Urinary bladder (tissue), 4 donors: ENCODE results near the gene ATP4A. TPM values are rescaled to one million over a fixed set of nuclear protein-coding genes. Genes with fewer than 3 reads are reported as not detected.

Experiments used
- DNase-seq: peaks from one replicate; pipeline ENCODE4 v3.0.0-alpha.2; 2015; ENCODE audit errors: extremely low spot score
- H3K27ac ChIP-seq: one replicate; pipeline ENCODE4 v1.5.1; 2013; ENCODE audit warnings: low read depth, mild to moderate bottlenecking, moderate library complexity
- H3K36me3 ChIP-seq: one replicate; pipeline ENCODE4 v1.6.1; 2013; ENCODE audit warnings: mild to moderate bottlenecking, moderate library complexity; ENCODE audit not compliant: insufficient read depth
- H3K4me1 ChIP-seq: one replicate; pipeline ENCODE4 v1.6.1; 2013; ENCODE audit warnings: mild to moderate bottlenecking, moderate library complexity; ENCODE audit not compliant: insufficient read depth
- H3K4me3 ChIP-seq: one replicate; pipeline ENCODE4 v1.5.1; 2013; ENCODE audit warnings: low read depth, low read length
- WGBS: extraction: QIAGEN DNeasy Blood & Tissue Kit; methylation state at CpG from one replicate; pipeline ENCODE4 v1.1.7; 2013; 5-methylcytosine and 5-hydroxymethylcytosine counted together
- polyA plus RNA-seq: library from polyadenylated mRNA; stranded (reverse); fragments of 200-250 nt; gene quantifications from one replicate; pipeline ENCODE4 v1.2.3, GENCODE V29; 2013
- total RNA-seq: library from RNA; depleted of rRNA; stranded (reverse); fragments of >200 nt; gene quantifications from one replicate; pipeline ENCODE4 v1.2.3, GENCODE V29; 2014
- donor health status: healthy with polysubstance abuse.
- donor health status: healthy.

ATP4A gene
- total and polyA plus RNA-seq, 2 donors = not detected

DNA sequence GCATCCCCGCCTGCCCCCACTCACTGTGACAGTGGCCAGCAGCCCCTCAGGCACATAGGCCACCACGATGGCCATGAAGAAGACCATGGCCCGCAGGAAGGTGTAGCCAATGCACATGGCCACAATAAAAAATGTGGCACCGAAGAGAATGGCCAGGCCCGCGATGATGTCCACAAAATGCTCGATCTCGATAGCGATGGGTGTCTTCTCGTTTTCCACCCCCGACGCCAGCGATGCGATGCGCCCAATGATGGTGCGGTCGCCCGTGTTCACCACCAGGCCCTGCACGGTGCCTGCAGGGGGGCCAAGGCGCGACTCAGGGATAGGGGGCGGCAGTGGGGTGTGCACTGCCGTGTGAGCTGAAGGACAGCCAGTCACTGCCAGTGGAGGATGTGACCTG, 3.7 kb downstream of the ATP4A start:
- Histone ChIP-seq H3K36me3 (no peaks in the 10 kb centered on the region), H3K4me1 (no peaks in the 10 kb centered on the region), H3K4me3 (no peak overlapping the region), H3K27ac (no peak overlapping the region)
- no peak for DNase-seq
- 91% methylated on average over 23 of the region's 23 CpGs for WGBS

DNA sequence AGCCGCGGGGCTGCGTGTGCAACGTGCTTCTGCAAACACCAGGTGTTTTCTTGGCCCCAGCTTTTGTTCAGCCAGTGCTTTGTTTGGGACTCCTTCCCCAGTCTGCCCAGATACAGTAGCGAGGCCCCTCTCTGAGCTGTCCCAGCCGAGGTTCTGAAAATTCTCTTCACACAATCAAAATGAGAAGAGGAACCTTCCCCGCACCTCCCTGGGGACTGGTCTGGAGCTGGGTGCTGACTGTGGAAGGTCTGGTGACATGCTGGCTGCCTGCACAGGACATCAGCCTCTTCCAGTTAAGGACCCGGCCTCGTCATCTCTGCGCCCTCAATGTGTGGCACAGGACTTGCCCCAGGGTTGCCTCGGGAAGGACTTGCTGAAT, 4.2 kb downstream of the ATP4A start:
- WGBS = 66% methylated on average over 11 of the region's 11 CpGs
- Histone ChIP-seq H3K36me3 (no peaks in the 10 kb centered on the region), H3K27ac (no peak overlapping the region), H3K4me3 (no peak overlapping the region), H3K4me1 (no peaks in the 10 kb centered on the region)
- no peak for DNase-seq

DNA sequence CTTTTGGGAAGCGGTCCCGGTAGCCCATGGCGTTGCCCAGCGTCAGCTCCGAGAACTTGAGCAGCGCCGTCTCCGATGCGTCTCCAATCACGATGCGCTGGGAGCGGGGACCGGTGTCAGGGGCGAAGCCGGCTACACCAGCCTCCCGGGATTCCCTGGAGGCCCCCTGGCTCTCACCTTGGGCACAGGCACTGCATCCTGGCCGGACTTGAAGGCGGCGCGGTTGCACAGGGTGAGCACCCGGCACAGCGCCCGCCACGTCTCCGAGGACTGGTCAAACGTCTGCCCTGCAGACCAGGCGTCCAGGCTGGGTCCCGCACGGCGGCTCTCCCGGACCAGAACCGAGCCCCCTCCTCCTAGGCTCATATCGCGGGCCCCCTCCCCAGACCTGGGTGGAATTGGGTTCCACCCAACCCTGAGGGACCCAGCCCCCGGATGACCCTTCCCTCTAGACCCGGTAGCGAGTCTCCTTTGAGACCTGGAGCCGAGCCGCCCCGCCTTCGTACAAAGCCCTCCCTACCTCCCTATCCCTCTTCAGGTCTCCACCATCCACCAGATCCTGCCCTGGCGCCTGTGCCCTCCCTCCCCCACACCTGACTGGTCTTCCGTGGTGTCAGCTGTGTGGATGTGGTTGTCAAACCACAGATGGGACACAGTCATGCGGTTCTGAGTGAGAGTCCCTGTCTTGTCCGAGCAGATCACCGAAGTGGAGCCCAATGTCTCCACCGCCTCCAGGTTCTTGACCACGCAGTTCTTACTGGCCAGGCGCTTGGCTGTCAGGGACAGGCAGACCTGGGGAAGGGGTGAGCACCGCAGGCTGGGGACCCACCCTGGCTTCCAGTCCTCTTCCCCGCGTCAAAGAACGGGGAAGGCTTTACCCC, 4.8 kb downstream of the ATP4A start:
- no peaks in the 10 kb centered on the region for H3K36me3 ChIP-seq
- DNase-seq = no peak
- no peaks in the 10 kb centered on the region for H3K4me1 ChIP-seq
- no peak overlapping the region for H3K27ac ChIP-seq
- no peak overlapping the region for H3K4me3 ChIP-seq
- 32% methylated on average over 53 of the region's 53 CpGs for WGBS

DNA sequence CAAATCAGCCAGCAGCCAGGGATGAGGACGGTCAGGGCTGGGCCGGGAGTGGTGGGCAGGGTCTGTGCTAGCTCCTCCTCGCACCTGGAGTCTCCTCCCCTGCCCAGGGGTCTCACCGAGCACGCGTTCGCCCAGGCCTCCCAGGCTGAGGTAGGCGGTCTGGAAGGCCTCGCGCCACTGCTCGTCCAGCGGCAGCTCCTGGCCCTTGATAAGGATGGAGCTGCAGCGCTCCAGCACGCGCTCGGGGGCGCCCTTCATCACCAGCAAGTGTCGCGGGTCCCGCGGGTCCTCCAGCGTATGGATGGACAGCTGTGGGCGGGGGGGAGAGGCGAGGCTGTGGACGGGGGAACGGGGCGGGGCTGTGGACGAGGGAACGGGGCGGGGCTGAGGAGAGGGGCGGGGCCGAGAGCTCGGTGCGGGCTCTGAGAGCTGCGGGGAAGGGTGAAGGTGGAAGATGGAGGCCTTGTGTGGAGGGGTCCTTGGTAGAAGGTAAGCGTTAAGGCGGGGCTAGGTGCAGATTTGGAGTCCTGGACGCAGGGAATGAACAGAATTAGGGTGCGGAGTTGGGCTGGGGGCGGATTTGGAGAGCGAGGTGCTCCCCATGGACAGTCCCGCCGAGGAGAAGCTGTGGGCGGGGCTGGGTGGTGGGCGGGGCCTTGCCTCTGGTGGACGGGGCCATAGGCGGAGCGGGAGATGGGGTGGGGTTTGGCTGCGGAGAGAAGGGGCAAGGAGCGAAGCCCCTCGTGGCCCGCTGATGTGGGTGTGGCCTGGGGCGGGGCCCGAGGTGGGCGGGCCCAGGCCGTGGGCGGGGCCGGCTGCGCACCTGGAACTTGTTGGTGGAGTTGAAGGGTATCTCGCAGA, 5.7 kb downstream of the ATP4A start:
- Histone ChIP-seq H3K4me3 (no peak overlapping the region), H3K27ac (no peak overlapping the region), H3K36me3 (no peaks in the 10 kb centered on the region), H3K4me1 (no peaks in the 10 kb centered on the region)
- no peak for DNase-seq
- 3% methylated on average over 60 of the region's 60 CpGs for WGBS

DNA sequence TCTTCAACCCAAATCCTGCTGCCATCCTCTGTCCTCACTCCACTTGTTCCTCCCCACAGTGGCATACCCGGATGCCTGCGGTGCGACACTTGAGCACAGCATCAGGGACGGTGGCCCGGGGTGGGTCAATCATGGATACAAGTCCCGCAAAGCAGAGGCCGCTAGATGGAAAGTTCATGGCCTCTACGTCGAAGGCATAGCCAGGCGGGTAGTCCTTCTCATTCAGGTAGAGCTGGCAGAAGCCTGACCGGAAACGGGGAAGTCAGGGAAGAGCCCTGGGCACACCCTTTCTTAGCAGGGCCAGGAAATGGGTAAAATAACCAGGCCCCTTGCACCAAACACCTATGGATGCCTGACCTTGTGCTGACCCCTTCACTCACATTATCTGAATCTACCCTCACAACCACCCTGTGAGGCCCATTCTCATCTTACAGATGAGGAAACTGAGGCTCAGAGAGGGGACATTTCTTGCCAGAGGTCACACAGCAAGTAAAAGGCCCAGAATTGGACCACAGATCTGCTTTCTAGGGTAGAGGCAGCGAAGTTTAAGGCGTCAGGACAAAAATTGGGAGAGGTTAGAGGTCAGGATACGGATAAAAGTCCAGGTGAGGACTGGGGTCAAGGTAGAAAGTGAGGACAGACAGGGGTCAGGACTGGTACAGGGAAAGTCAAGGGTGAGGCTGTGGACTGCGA, 6.5 kb downstream of the ATP4A start:
- H3K4me1 ChIP-seq = no peaks in the 10 kb centered on the region
- no peak for DNase-seq
- WGBS = 82% methylated on average over 16 of the region's 16 CpGs
- H3K27ac ChIP-seq = no peak overlapping the region
- H3K4me3 ChIP-seq = no peak overlapping the region
- H3K36me3 ChIP-seq = no peaks in the 10 kb centered on the region

DNA sequence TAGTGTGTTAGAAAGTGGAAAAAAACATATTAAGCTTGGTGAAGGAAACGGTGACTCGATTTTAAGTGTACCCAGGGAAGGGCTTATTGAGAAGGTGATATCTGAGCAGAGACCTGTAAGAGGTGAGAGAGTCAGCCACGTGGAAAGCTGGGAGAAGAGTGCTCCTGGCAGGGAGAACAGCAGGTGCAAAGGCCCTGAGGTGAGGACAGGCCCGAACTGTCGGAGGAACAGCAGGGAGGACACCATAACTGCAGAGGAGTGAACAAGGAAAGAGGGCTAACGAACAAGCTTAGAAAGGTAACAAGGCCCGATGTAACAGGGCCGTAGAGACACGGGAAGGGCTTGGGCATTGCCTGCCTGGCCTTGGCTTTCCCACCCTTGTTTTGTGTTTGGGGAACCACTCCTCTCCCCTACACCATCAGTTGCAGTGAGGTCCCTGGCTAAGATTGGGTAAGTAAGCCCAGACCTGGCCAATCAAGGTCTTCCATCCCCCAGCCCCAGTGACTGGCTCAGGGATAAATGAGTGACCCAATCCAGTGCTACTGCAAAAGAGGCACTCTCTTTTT, 7.3 kb downstream of the ATP4A start:
- Histone ChIP-seq H3K27ac (no peak overlapping the region), H3K36me3 (no peaks in the 10 kb centered on the region), H3K4me3 (no peak overlapping the region), H3K4me1 (no peaks in the 10 kb centered on the region)
- WGBS = 83% methylated on average over 9 of the region's 9 CpGs
- no peak for DNase-seq

DNA sequence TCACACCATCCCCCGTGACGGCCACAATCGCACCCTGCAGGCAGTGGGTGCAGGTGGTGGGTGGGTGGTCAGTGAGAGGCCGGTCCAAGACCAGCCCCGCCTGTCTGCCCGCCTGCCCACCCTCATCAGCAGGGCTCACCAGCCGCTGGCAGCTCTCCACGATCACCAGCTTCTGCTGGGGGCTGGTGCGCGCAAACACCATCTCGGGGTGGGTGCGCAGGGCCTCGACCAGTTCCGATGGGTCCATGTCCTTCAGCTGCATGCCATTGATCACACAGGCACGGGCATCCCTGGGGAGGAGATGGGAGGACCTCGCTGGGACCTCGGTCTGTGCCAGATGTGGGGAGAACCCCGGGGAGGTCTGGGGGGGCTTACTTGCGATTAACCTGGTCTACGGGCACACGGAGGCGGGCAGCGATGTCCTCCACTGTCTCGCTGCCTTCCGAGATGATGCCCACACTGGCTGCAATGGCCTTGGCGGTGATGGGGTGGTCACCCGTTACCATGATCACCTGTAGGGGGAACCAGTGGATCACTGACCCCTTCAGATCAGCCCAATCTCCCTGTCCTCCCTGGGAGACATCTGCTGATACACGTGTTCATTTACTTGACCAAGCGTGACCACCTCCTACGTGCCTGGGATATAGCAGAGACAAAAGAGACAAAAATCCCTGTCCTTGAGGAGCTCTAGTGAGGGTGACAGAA, 8.0 kb downstream of the ATP4A start:
- WGBS = 68% methylated on average over 30 of the region's 30 CpGs
- no peaks in the 10 kb centered on the region for H3K36me3 ChIP-seq
- H3K4me1 ChIP-seq = no peaks in the 10 kb centered on the region
- no peak for DNase-seq
- no peak overlapping the region for H3K4me3 ChIP-seq
- H3K27ac ChIP-seq = no peak overlapping the region

DNA sequence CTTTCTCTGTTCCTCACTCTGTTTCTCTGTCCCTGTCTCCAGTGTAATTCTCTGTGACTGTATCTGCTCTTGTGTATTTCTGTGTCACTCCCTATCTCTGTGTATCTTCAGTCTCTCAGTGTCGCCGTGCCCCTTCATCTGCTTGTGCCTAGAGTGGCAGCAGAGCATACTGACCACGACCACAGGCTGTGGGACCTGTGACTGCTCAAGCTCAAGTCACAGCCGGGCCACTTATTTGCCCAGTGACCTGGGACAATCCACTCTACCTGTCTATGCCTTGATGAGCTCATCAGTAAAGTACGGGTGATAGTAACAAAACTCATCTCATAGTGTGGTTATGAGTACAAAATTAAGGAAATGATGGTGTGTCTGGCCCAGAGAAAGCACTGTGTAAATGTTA, 9.4 kb downstream of the ATP4A start:
- DNase-seq = no peak
- WGBS = 71% methylated on average over 5 of the region's 5 CpGs
- no peaks in the 10 kb centered on the region for H3K4me1 ChIP-seq

DNA sequence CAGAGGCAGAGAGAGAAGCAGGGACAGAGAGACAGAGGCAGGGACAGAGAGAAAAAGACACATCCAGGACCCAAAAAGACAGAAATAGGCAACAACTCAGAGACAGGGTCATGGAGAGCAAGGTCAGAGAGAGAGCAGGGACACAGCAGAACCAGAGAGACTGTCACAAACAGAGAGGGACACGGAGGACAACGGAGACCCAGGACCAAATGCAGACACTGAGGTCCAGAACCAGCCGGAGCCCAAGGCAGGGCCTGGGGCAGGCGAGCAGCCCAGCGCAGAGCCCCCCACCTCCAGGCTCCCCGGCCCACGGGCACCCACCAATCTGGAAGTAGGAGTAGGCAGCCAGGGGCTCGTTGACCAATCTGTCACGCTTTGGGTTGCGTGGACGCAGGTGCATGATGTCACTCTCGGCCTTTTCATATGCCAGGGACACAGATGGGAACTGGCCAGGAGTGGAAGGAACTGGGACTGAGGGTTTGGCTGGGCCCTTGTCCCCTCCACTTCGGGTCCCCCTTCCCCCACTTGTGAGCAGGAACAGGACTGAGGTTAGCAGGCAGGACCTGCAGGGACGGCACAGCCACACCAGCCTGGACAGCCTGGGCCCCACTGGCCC, 10.0 kb downstream of the ATP4A start:
- Histone ChIP-seq H3K36me3 (no peaks in the 10 kb centered on the region), H3K4me1 (no peaks in the 10 kb centered on the region), H3K27ac (no peak overlapping the region), H3K4me3 (no peak overlapping the region)
- DNase-seq = no peak
- 67% methylated on average over 14 of the region's 14 CpGs for WGBS

More for the DNA sequence above, 9.4 kb downstream of the ATP4A start:
- H3K27ac ChIP-seq = no peak overlapping the region
- H3K4me3 ChIP-seq = no peak overlapping the region
- no peaks in the 10 kb centered on the region for H3K36me3 ChIP-seq

DNA sequence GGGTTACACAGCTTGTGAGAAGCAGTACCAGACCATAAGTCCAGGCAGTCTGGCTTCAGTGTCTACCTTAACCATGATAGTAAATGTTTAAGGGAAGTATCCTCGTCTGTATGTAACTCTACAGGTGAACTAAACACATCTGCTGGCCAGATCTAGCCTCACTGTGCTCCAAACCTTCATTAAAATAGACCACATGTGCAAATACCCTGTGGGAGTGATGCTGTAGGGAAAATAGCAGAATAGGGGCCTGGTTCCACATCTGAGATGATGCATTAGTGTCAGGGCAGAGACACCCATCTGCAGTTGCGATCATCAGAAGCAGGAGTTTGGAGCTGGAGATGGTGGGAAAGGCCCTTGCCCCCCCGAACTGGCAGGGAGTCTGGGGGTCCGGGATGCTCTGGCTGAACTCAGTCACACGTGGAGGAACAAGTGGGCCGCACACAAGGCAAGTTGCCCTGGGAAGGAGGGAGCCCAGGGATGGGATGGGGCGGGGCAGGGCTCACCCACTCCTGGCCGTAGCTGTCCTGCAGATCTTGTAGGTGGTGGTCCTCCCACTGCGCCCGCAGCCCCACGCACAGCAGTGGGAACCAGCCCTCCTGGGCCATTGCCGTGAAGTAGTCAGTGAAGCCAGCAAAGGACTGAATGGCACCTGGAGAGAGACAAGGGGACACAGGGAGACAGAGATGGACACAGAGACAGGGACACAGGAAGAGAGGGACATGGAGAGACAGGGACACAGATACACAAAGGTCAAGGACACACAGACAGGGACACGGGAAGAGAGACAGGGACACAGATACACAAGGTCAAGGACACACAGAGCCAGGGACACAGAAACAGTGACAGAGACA, 10.7 kb downstream of the ATP4A start:
- Histone ChIP-seq H3K36me3 (no peaks in the 10 kb centered on the region), H3K4me1 (no peaks in the 10 kb centered on the region), H3K27ac (no peak overlapping the region), H3K4me3 (no peak overlapping the region)
- no peak for DNase-seq
- 73% methylated on average over 13 of the region's 13 CpGs for WGBS

DNA sequence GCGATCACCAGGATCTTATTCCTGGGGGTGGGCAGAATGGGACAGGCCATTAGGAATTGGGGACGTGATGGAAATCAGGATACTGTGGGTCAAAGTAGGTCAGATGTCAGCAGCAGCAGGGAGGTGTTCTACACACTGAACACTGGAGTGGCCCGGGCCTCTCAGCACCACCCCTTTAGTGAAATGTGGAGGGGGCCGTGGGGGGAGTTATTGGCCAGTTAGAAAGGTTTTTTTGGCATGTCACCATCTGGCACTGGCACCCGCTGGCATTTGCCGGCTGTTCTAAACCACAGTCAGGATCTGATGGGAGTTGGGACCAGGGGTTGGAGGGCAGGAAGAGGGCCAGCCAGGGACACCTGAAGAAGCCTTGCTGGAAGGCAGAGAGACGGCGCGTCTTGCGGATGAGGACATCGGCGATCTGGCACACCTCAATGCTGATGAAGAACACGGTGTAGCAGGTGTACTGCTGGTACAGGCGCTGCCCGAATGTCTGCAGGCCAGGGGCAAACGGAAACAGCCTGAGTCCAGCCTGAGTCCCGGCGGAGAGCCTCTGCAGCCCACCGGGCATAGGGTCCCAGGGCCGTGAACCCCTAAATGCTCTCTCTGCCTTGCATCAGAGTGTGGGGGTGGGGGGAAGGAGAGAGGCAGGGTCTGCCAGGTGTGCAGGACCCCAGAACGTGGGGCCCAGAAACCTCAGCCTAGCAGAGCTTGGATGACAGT, 12.2 kb downstream of the ATP4A start:
- Histone ChIP-seq H3K4me1 (no peaks in the 10 kb centered on the region), H3K4me3 (no peak overlapping the region), H3K27ac (no peak overlapping the region), H3K36me3 (no peaks in the 10 kb centered on the region)
- no peak for DNase-seq
- 85% methylated on average over 21 of the region's 21 CpGs for WGBS
